Upper lobe of left lung (tissue), 4 donors: Measurements from ENCODE around the gene DNAJC1.

ENCODE experiments used
- EP300 ChIP-seq, 4 donors: sonication (generic); formaldehyde crosslinking; IDR thresholded peaks; one replicate each; pipeline ENCODE4 v1.5.1; 2017; ENCODE audit warnings: antibody characterized with exemption in 4 of 4, control low read depth in 2 of 4
- POLR2A ChIP-seq, 4 donors: fragments of 450-650 bp; IDR thresholded peaks; one replicate each; pipeline ENCODE4 v1.5.1; 2016 to 2017; ENCODE audit warnings: antibody characterized with exemption in 4 of 4, mild to moderate bottlenecking in 2 of 4
- POLR2AphosphoS5 ChIP-seq, 2 donors: sonication (generic); formaldehyde crosslinking; IDR thresholded peaks; one replicate each; pipeline ENCODE4 v1.5.1; 2017; ENCODE audit warnings: antibody characterized with exemption in 2 of 2
- TF ChIP-seq, protein P1 (sequence below), 6 experiments: fragments of 450-650 bp in 4 of 6; fragments of 200-600 bp in 2 of 6; sonication (generic) in 2 of 6; IDR thresholded peaks; one replicate each; pipeline ENCODE4 v1.5.1; 2016 to 2019; ENCODE audit warnings: antibody characterized with exemption in 6 of 6

DNA sequence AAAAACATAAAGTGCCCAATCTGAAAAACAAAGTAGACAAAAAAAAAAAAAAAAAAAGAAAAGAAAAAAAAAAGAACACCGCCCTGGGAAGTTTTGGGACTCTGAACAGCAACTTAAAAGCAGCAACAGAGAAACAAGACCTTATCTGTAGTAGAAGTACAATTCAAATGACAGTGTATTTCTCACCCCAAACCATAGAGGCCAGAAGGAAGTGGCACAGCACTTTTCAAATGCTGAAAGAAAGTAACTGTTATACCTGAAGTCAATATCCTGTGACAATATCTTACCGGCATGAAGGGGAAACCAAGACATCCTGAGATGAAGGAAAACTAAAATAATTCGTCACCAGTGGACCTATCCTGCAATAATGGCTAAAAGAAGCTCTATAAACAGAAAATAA, 112.1 kb downstream of the DNAJC1 start:
- TF ChIP-seq, protein P1, sequence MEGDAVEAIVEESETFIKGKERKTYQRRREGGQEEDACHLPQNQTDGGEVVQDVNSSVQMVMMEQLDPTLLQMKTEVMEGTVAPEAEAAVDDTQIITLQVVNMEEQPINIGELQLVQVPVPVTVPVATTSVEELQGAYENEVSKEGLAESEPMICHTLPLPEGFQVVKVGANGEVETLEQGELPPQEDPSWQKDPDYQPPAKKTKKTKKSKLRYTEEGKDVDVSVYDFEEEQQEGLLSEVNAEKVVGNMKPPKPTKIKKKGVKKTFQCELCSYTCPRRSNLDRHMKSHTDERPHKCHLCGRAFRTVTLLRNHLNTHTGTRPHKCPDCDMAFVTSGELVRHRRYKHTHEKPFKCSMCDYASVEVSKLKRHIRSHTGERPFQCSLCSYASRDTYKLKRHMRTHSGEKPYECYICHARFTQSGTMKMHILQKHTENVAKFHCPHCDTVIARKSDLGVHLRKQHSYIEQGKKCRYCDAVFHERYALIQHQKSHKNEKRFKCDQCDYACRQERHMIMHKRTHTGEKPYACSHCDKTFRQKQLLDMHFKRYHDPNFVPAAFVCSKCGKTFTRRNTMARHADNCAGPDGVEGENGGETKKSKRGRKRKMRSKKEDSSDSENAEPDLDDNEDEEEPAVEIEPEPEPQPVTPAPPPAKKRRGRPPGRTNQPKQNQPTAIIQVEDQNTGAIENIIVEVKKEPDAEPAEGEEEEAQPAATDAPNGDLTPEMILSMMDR (IDR thresholded peaks at IDR 0.05), result no peak
- TF ChIP-seq EP300 (IDR thresholded peaks at IDR 0.05) (no peak), POLR2A (IDR thresholded peaks at IDR 0.05) (no peak), POLR2AphosphoS5 (IDR thresholded peaks at IDR 0.05) (no peak)
